NCI-H1092 treated with DMSO at 0.1 percent for 48 hours (cell line): ENCODE measurements around the gene LRRC4C.

ENCODE experiments used
- DNase-seq: peaks from one replicate; lab custom pipeline; 2025; lab: John Stamatoyannopoulos, UW

LRRC4C gene

DNA sequence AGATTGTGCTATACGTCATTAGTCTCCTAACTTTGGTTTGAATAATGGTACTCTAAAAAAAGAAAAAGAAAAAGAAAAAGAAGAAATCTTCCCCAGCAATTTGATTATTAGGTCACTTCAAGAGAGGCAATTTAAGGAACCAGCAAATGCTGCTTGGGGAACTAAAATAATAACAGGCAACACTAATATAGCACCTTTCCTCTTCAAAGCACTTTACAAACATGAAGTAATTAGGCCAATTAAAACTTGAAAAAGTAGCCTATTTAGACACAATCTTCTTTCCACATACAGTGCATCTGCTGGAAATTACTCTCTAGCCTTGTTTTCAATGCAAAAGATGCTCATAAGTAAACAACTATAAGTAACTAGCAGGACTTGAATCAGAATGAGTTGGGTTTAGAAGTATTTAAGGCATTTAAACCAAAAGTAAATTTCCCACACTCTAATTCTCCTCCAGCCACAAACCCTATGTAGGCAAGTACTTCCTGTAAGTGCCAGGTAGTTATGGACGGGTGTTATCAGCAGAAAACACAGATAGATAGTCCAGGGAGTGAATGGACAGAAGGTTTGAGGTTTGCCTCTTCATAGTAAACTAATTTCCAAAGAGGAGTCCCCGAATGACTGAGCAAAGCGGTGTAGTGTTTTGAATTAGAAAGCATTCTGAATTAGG lies 44.5 kb downstream of the LRRC4C start:
- DNase-seq, result no peak

DNA sequence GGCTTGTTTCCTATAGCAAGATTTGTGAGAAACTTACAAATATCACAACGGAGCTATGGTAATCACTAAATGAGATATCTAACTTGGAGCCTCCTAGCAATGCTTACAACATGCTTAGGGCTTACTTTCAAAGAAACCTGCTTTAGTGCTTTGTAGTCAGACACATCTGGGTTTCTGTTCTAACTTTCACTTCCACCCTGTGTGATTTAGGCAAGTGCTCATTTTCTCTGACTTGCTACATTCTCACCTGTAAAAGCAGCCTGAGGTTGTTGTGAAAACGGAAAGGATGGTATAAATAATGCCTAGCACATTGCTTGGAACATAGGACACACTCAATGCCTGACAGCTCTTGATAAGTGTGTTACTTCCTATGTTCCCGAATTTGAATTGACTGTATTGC lies 45.6 kb downstream of the LRRC4C start:
- DNase-seq, result no peak

DNA sequence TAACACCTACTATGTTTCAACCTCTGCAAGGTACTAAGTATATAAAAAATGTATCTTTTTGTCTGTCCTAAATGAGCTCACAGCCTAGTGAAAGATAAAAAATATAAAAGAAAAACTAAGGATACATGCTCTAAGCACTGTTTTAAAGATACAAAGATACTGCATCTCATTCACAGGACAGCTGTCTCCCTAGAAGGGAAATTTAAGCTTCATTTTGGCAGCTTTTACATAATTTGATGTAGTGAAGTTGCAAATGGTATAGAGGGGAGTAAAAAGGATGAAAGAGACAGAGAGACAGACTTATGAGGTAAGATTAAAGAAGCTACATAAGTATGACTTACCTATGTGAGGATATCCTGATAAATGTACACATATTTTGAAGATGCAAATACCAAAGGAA lies 53.6 kb downstream of the LRRC4C start:
- no peak for DNase-seq

DNA sequence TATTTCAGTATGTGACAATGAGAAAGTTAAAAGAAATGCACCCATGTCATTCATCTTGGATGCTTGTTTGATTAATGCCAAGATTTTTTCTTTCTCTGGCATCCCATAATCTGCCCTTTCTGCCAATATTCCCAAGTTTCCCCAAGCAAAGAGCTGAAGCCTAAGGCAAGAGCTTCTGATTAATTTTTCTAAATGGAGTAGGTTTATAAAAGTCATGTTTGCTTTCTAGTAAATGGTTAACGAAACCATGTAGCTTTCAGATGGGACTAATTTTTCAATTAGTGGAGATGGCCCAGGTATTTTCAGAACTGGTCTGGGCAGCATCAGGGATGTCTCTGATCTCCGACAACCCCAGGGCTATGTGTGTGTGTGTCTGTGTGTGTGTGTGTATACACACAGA lies 55.3 kb downstream of the LRRC4C start:
- no peak for DNase-seq

DNA sequence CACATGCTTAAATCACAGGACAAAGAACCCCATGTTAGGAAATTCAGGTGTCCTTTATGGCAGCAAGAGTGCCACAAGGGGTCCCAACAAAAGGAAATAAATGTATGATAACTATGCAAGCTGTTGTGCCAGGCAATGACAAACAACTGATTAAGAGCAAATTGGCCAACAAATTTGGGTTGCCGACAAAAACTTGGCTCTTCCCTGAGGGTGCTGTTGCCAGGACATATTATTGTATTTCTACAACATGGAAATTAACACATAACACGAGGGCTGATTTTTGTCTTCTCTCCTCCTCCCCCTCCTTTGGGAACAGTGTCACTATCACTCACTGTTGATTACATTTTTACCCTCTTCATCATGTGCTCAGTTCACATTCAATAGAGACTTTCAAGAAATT lies 56.0 kb downstream of the LRRC4C start:
- no peak for DNase-seq

DNA sequence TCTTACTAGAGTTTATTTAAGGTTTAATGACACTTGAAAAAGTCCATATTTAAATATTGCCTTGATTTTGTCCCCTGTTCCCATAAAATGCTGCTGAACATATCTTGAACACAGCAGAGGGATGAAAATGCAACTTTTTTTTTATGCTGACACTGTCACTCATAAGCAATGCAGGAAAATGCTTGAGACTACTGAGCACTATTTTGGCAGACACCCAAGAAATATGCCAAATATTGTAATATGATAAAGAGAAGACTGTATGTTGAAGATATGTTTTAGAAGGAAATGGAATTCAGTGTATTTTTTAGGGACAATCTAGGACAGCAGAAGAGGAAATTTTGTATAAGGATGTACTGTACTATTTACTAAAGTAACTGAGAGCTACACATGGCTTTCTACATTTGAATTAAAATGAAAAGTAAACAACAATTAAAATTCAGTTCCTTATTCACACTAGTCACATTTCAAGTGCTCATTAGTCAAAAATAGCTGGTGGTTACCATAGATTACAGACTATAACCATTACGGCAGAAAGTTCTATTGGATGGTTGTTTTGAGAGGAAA lies 58.6 kb downstream of the LRRC4C start:
- no peak for DNase-seq

DNA sequence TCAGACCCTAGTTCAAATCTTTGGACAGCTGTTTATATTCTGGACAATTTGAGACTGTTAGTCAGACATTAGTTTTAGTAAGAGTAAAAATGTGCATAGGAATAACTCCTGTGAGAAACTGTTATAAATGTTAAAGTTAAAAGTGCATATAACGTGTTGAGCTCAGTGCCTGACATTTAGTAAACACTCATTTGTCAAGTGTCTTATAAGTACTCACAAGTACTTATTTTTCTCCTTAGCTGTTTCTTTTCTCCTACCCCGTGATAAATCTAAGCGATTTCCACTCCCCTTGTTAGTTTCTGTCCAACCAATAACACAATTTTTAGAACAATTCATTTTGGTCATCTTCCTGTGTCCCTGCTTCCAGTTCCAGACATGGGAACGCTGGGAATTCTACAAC lies 59.3 kb downstream of the LRRC4C start:
- no peak for DNase-seq

DNA sequence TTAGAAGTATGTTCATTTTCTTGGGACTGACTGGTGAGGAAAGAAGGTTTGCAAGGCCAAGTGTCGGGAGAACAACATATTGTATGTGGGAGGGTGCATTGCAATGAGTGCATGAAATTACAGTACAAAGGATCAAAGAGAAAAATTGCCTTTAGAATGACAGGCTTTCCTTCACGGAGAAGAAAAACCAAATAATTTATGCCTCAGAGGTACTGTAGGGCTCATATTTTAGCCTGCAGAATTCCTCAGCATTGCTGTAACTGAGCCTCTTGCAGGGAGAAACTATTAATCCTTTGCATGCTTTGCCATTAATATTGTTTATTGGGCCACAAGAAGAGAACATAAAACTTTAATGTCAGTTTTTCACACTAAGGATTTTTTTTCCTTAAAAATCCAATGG lies 60.1 kb downstream of the LRRC4C start:
- no peak for DNase-seq

DNA sequence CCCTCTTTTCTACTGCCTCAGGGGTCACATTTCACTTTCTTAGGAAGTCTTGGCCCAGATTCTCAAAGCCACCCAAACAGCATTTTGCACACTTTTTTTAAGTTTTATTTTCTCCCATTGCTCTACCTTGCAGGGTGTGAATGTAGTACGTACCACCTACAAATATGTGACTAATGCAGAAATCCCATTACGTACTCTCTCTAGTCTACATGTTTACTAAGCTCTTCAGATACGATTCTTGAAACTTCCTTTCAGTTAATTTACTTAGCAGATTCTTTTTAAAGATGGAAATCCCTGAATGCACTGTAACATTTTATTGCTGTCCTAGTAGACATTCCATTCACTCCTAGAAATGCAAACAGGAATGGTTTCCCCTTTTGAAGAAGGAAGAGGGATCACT lies 61.3 kb downstream of the LRRC4C start:
- no peak for DNase-seq

DNA sequence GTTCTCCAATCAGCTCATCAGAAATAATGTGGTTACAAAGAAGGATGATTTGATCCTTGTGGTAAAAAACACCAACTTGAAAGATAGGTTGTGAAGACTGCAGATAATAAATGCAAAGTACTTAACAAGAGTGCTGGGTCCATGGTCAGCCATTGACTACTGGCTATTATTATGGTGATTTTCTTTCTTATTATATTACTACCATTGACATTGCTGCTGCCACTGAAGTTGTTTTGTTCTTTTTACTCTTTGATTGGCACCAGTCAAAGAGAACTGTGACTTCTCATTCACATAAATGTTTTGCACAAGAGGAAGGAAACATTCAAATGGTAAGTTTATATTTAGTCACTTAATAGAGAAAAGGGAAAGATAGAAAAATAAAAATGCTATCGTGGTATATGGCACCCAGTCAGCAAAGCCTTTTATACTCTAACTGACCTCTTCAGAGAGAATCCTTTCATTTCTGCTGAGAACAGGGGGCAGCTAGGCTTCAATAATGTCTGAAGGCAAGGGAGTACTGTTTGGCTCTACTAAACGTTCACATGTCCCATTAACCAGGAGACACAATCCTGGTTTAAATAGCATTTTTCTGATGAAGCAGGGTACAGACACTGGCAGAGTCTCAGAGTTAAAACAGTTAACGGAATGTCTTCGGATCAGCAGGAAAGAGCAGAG lies 64.8 kb downstream of the LRRC4C start:
- no peak for DNase-seq

DNA sequence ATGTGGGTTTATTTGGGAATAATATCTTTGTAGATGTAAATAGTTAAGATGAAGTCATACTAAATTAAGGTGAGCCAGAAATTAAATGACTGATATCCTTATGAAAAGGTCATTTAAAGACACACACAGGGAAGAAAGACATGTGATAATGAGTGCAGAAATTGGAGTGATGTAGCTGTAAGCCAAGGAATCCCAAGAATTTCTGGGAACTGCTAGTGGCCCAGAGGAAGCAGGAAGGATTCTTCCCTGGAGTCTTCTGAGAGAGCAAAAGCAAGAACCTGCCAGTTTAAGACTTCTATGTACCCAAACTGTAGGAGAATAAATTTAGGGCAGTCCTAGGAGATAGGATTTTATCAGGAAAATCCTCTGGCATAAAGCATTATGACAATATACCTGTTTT lies 66.9 kb downstream of the LRRC4C start:
- DNase-seq, result no peak

DNA sequence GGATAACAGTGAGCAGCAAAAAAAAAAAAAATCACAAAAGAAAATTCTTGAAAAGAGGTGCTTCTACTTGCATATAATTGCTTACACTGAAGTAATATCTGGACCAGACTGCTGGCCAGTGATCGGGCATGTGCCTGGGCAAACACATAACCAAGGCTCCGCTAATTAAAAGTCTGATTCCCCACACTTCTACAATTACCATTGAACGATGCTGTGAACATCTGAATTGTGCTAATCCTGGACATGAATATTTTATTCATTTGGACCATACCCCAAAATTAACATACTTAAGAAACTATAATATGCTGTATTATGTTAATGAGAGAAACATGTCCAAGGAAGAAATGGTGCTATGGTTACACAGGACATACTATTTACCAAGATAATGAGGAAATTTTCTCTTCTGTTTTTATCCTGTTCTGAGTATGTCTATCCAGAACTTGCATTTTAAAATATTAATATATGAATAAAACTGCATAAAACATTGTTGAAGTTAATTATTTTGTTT lies 69.8 kb downstream of the LRRC4C start:
- DNase-seq, result no peak

DNA sequence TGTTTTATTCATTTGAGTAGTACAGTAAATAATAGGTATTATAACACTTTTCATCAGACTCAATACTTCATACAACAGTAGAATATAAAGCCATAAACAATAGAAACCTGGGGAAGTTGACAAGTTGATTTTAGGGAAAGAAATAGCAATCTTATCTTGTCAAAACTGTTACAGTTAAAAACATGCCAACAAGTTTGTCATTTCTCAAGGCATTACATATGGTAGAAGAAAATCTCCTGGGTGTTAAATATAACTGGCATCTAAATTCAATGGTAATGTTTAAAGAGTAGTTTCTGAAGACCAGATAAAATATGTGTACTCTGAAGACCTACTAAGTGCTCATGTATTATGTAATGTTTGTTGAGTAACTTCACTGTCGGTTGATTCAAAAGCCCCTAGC lies 75.1 kb downstream of the LRRC4C start:
- DNase-seq, result no peak

DNA sequence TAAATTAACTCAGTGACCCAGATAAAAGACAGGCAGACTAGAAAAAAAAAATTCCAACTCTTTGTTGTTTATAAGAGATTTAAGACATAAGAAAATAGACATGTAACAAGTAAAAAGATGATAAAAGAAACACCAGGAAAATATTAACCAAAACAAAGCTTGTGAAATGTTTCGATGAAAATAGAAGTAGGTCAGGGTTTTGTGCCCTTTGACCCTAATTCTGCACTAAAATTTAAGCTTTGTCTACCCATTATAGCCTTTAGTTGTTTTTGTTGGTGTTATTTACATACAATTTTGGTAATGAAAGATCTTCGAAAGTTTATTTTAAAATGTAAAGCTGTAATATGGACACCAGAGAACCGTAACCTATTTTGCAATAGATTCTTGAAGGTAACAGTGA lies 75.7 kb downstream of the LRRC4C start:
- DNase-seq, result no peak

DNA sequence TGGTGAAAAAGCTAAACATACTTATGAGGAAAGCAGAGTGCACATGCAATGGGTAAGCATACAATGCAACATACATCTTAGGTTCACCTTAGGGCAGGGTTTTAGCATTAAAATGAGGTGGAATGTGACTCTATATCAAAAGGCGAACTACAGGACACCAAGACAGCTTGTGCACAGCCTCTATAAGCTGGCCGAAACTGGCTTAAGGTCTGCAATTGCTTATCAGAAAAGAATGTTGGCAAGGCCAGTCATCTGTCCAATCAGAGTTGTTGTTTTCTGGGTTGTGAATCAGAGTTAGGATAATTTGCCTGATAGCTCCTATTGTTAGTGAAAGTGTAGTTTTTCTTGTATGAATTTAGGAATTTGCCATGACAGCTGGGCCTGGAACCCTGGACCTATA lies 76.5 kb downstream of the LRRC4C start:
- no peak for DNase-seq

DNA sequence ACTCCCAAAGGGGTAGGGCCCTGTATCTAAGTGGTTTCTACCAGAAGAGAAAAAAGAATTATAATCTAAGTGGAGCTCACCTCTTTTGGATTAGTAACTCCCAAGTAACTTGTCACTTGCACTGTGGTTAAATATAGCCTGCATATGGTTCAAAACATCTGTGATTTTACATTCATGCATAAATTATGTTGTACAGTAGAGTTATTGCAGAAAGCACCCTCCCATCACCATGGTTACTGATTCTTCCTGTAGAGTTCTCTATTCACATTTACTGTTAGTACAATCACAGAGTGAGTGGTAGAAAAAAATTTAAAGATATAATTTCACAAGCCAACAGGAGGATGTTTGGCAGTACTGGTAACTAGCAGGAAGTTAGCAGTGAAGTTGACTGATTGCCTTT lies 80.4 kb downstream of the LRRC4C start:
- no peak for DNase-seq

DNA sequence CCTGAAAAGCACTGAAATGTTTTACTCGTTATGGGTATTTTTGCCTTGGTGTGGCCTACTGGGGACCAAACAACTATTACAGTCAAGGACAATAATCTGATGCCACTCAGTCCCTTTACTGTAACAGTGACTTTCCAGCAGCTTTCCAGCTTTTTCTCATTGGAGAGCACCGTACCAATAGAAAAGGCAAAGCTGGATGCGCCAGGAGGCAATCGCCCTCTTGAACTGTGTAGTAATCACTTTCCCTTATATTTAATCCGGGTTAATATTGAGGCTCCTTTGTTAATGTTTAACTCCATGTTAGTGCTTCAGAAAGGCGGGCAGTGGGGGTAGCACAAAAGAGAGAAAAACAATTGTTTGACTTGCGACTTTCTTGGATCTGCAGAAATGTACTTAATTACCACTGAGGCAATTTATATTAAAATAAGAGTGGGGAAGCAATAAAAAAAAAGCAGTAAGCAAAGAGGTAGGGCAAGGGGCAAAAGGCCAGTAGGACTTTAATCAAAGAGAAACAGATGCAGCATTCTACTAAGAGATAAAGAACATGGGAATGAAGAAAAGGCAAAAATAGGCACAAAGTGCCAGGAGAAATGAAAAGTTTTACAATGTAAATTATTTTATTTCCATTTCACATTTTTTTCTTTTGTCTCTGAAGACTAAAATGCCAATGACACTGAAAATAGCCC lies 81.6 kb downstream of the LRRC4C start:
- DNase-seq, result no peak

DNA sequence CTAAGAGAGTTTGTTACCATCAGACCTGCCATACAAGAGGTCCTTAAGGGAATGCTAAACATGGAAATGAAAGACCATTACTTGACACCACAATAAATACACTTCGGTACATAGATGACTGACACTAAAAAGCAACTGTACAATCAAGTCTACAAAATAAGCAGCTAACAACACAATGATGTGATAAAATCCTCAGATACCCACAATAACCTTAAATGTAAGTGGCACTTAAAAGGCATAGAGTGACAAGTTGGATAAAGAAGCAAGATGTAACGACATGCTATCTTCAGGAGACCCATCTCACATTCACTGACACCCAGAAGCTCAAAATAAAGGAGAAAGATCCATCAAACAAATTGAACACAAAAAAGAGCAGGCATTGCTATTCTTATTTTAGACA lies 107.6 kb downstream of the LRRC4C start:
- no peak for DNase-seq

DNA sequence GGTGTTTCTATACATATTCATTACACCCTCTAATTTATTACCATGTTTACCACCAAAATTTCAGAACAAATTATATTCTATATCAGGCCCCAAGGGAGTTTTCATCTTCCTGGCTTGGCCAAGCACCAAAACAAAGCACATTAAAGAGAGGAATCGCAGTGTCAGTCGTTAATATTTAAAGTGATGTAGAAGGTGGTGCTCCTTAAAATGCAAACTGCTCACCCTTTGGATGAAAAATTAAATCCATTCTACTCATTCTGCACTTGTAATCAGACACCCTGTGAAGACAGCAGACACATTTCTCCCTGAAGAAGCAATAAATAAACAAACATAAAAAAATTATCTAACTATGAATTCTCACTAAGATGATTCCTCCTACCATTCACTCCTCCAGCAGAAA lies 113.4 kb downstream of the LRRC4C start:
- DNase-seq, result no peak

DNA sequence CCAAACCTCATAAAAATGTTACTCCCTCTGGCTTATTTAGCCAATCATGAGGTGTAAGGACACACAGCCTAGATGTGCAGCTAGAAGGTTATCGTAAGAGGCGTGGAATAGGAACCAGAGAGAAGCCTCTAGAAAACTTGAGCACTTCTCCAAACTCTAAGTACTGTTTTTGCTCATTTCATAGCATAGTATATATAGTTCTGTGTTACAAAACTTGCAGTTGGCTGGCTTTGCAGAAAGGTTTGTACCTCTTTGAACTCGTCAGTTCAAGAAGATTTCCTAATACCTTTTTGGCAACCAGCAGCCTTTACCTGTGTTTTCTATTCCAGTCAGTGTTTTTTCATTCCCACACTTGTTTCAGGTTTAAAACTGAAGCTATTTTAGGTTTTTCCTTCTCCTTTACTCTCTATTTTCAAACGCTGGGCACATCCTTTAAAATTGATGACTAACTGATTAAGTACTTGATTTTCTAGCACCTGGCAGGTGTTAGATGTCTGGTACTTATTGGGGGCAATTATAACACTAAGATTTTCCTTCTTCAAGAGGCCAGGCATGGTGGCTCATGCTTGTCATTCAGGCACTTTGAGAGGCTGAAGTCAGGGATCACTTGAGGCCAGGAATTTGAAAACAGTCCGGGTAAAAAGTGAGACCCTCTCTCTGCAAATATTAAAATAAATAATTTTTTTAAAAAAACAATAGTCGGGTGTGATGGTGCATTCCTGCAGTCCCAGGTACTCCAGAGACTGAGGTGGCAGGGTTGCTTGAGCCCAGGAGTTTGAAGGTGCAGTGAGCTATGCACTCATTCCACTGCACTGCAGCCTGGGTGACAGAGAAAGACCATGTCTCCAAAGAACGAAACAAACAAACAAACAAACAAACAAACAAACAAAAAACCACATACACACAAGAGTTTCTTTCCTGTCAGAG lies 125.2 kb downstream of the LRRC4C start:
- DNase-seq, result no peak

DNA sequence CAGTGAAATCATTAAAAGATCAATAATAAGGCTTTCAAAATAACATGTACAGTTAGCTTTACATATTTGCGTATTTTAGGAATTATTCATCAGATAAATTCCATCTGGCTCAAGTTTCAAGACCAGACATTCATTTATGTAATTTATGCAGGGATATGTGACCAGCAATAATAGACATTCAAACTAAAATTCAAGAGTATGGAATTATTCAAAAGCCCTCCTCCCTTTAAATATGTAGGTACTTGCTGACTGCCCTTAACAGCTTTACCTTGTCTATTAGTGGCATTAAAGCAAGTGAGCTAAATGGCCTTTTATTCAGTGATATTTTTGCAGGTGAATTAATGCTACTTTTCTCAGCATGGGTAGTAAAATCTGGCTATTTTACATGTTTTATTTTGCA lies 126.1 kb downstream of the LRRC4C start:
- no peak for DNase-seq

DNA sequence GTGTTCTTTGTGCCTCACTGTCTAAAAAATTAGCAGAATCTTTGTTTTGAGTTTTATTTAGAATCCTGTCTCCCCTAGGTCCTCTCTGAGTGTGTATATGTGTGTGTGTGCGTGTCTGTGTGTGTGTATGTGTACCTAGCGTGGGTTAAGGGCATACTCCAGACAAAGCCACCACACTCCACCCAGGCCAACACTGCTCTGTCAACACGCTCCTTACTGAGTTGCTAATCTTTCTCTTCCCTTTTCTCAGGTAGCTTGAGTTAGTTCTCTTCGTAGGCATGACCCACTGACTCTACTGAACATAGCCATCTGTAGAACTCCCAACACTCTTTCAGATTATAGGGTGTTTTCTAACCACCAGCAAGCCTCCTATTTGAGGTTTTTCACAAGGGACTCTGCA lies 131.1 kb downstream of the LRRC4C start:
- DNase-seq, result no peak
